SK-N-SH (cell line): ENCODE measurements around the gene GPR68. TPM values are rescaled to one million over a fixed set of nuclear protein-coding genes. Genes with fewer than 3 reads are reported as not detected.

Experiments
- CTCF ChIA-PET: fragments of 300-600, 350-600 bp; formaldehyde crosslinking; extraction: SDS; loops from one replicate; lab custom pipeline; 2021; lab: Yijun Ruan, JAX
- POLR2A ChIA-PET: fragments of 350-600 bp; sonication (Branson Sonifier 250); formaldehyde crosslinking; extraction: SDS; loops from one replicate; lab custom pipeline; 2020; ENCODE audit warnings: antibody characterized with exemption, inconsistent platforms; lab: Yijun Ruan, JAX
- DNase-seq: peaks from one replicate; pipeline ENCODE4 v3.0.0; 2012
- H2AFZ ChIP-seq: fragments of 200-600 bp; sonication (generic); 2 replicates; pipeline ENCODE4 v1.8.1; 2016; ENCODE audit warnings: antibody characterized with exemption, mild to moderate bottlenecking, low read depth
- H3F3A ChIP-seq: fragments of 200-600 bp; sonication (generic); replicated peaks from 2 replicates; pipeline ENCODE3; 2016; ENCODE audit warnings: antibody characterized with exemption, mild to moderate bottlenecking; ENCODE audit not compliant: insufficient read depth
- H3K27ac ChIP-seq, 2 experiments: fragments of 200-500 bp in 1 of 2; fragments of 200-600 bp in 1 of 2; sonication (Bioruptor generic) in 1 of 2; sonication (generic), shearing (Covaris generic) in 1 of 2; 2 replicates each; pipeline versions ENCODE4 v1.5.1 to v1.6.1; 2014 to 2016; ENCODE audit warnings: low read depth in 2 of 2, inconsistent platforms in 1 of 2, low read length in 1 of 2, mild to moderate bottlenecking in 1 of 2, mixed read lengths in 1 of 2
- H3K27me3 ChIP-seq: fragments of 200-600 bp; sonication (generic), shearing (Covaris generic); 2 replicates; pipeline ENCODE4 v1.6.1; 2016; ENCODE audit warnings: mixed run types; ENCODE audit not compliant: insufficient read depth
- H3K36me3 ChIP-seq, 2 experiments: fragments of 200-500 bp in 1 of 2; fragments of 200-600 bp in 1 of 2; sonication (Bioruptor generic) in 1 of 2; sonication (generic) in 1 of 2; replicated peaks in 1 of 2; 2 replicates each; pipeline versions ENCODE3 to v1.5.1; 2014 to 2016; ENCODE audit warnings: low read length in 1 of 2, mild to moderate bottlenecking in 1 of 2; ENCODE audit not compliant: insufficient read depth in 2 of 2, control insufficient read depth in 1 of 2
- H3K4me1 ChIP-seq, 2 experiments: fragments of 200-500 bp in 1 of 2; fragments of 200-600 bp in 1 of 2; sonication (Bioruptor generic) in 1 of 2; sonication (generic), shearing (Covaris generic) in 1 of 2; 2 replicates each; pipeline versions ENCODE4 v1.5.1 to v1.6.1; 2014 to 2016; ENCODE audit warnings: low read depth in 1 of 2, low read length in 1 of 2, mixed run types in 1 of 2; ENCODE audit not compliant: insufficient read depth in 2 of 2, control insufficient read depth in 1 of 2
- H3K4me2 ChIP-seq: fragments of 200-600 bp; sonication (generic), shearing (Covaris generic); 2 replicates; pipeline ENCODE4 v1.6.1; 2017; ENCODE audit warnings: mixed run types
- H3K4me3 ChIP-seq, 2 experiments: fragments of 200-500 bp in 1 of 2; fragments of 200-600 bp in 1 of 2; sonication (Bioruptor generic) in 1 of 2; sonication (generic), shearing (Covaris generic) in 1 of 2; 2 replicates each; pipeline versions ENCODE4 v1.5.1 to v1.8.1; 2014 to 2016; ENCODE audit warnings: low read depth in 2 of 2, inconsistent platforms in 1 of 2, low read length in 1 of 2, mild to moderate bottlenecking in 1 of 2, mixed read lengths in 1 of 2, moderate library complexity in 1 of 2
- H3K79me2 ChIP-seq: fragments of 200-600 bp; sonication (generic); 2 replicates; pipeline ENCODE4 v1.8.1; 2017; ENCODE audit warnings: mild to moderate bottlenecking; ENCODE audit not compliant: insufficient read depth
- H3K9ac ChIP-seq: fragments of 200-600 bp; sonication (generic); 2 replicates; pipeline ENCODE4 v1.6.1; 2017; ENCODE audit warnings: mixed run types
- H3K9me2 ChIP-seq: fragments of 200-600 bp; sonication (generic); 2 replicates; pipeline ENCODE4 v1.6.1; 2017; ENCODE audit warnings: mixed run types
- H3K9me3 ChIP-seq: fragments of 200-600 bp; sonication (generic); 2 replicates; pipeline ENCODE4 v1.6.1; 2017; ENCODE audit warnings: mixed run types, mild to moderate bottlenecking, moderate library complexity
- H4K20me1 ChIP-seq: fragments of 200-600 bp; sonication (generic); 2 replicates; pipeline ENCODE4 v1.6.1; 2017; ENCODE audit warnings: mild to moderate bottlenecking, mixed run types; ENCODE audit not compliant: insufficient read depth
- CHD2 ChIP-seq: fragments of 150-350 bp; IDR thresholded peaks from 2 replicates; pipeline ENCODE4 v1.6.1; 2018; ENCODE audit warnings: low read length; ENCODE audit not compliant: partially characterized antibody
- EP300 ChIP-seq, 2 experiments: IDR thresholded peaks; 2 replicates each; pipeline versions ENCODE4 v1.4.0 to v1.6.1; 2012; ENCODE audit warnings: borderline replicate concordance in 1 of 2, low read depth in 1 of 2, low read length in 1 of 2
- EZH2phosphoT487 ChIP-seq: fragments of 200-600 bp; sonication (generic); IDR thresholded peaks from 2 replicates; pipeline ENCODE4 v1.6.1; 2017; ENCODE audit warnings: low read depth, mixed run types, mild to moderate bottlenecking, antibody characterized with exemption, moderate library complexity, borderline replicate concordance
- GABPA ChIP-seq: IDR thresholded peaks from 2 replicates; pipeline ENCODE4 v1.4.0; 2012; ENCODE audit warnings: low read depth, mild to moderate bottlenecking
- GATA2 ChIP-seq: sonication (generic); formaldehyde crosslinking; IDR thresholded peaks from 2 replicates; pipeline ENCODE4 v1.5.0; 2020; ENCODE audit warnings: mild to moderate bottlenecking, missing genetic modification reagents
- MEF2A ChIP-seq: IDR thresholded peaks from 2 replicates; pipeline ENCODE4 v1.4.0; 2012; ENCODE audit warnings: low read depth, borderline replicate concordance
- NFIC ChIP-seq: IDR thresholded peaks from 2 replicates; pipeline ENCODE4 v1.4.0; 2012; ENCODE audit warnings: borderline replicate concordance
- POLR2AphosphoS5 ChIP-seq: IDR thresholded peaks from 2 replicates; pipeline ENCODE4 v1.6.1; 2012; ENCODE audit warnings: low read depth, low read length
- RAD21 ChIP-seq: IDR thresholded peaks from 2 replicates; pipeline ENCODE4 v1.6.1; 2012; ENCODE audit warnings: mild to moderate bottlenecking, low read length
- RCOR1 ChIP-seq: fragments of 150-350 bp; IDR thresholded peaks from 2 replicates; pipeline ENCODE4 v1.6.1; 2017; ENCODE audit warnings: antibody characterized with exemption, low read length
- TCF12 ChIP-seq: IDR thresholded peaks from 2 replicates; pipeline ENCODE4 v1.4.0; 2012
- WGBS: methylation state at CpG from one replicate; pipeline ENCODE4 v1.1.6; 2017; ENCODE audit warnings: low lambda C conversion rate; 5-methylcytosine and 5-hydroxymethylcytosine counted together
- polyA plus RNA-seq, 3 experiments: library from polyadenylated mRNA; depleted of rRNA; stranded (reverse); fragments of >200 nt; gene quantifications; 2 replicates each; pipeline ENCODE4 v1.2.3, GENCODE V29; 2012
- TF ChIP-seq, protein P1 (sequence below): fragments of 150-350 bp; IDR thresholded peaks from 2 replicates; pipeline ENCODE4 v1.6.1; 2016; ENCODE audit warnings: mild to moderate bottlenecking, low read depth, low read length
- TF ChIP-seq, protein P2 (sequence below): IDR thresholded peaks from 2 replicates; pipeline ENCODE4; 2012

GPR68 gene
- polyA plus RNA-seq, 1 of the 3 experiments (the other 2 are of a cell fraction), result 0.18 TPM

DNA sequence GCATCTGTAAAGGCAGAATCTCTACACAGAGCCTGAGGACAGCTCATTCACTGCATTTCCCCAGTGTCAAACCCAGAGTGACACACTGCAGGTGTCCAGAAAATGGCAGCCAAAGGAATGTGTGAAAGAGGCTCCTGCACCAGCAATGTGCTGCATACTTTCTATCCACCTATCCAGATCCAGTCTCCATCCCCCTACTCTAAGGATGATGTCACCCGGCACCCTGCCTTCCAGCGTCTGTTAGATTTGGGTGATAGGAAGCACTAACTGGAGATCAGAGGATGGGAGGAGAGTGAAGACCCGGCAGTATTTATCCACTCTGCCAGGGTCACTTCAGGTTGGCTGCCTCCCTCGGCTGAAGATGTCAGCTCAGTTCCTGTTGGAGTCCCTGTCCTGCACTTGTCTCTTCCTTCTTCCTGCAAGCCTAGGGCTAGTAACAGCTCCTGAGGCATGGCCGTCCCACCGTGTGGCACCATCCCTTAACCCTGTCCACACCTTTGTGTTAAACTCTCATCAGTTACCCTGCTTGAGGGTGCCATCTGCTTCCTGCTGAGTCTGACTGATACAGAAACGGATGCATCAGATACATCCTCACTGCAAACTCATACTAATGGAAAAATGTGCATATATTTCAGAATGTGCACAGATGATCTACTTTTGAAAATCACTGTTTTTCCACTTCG lies 13.0 kb upstream of the GPR68 start:
- Histone ChIP-seq H3K9me3 (no peaks in the 10 kb centered on the region), H4K20me1 (no peaks in the 10 kb centered on the region), H3K36me3 (no peaks in the 10 kb centered on the region), H3K27me3 (no peaks in the 10 kb centered on the region), H3K9me2 (no peaks in the 10 kb centered on the region), H3K9ac (no peak overlapping the region), H3K79me2 (no peaks in the 10 kb centered on the region), H2AFZ (peak overlapping the region; percentile 2; the same call in 1 of the 2 replicates), H3K4me3 (no peak overlapping the region), H3F3A (no peaks in the 10 kb centered on the region), H3K4me2 (no peak overlapping the region; the same call in 1 of the 2 replicates), H3K27ac (peak overlapping the region in 1 of 2 experiments; percentile 97; a peak in 2 of 4 replicates), H3K4me1 (peaks cover 0 to 55% of the 10 kb centered on the region in 2 experiments; a peak in 2 of 4 replicates)
- WGBS, result 37% methylated on average over 8 of the region's 8 CpGs
- POLR2A ChIA-PET, result interaction anchor here (1.5 to 2.3 kb wide), 2 partner anchors 22 to 27 kb away, joined by 7 to 17 read pairs; no protein-coding TSS in a partner anchor
- CTCF ChIA-PET, result interaction anchor here (0.9 to 3.4 kb wide), 11 partner anchors 8 to 86 kb away, joined by 3 to 17 read pairs (median 3); no protein-coding TSS in a partner anchor
- TF ChIP-seq POLR2AphosphoS5 (no peak), TCF12 (peak; percentile 42; the same call in 1 of the 2 replicates), RAD21 (0 out of 2 replicates have a peak, but pooled peaks have one; percentile 2), CHD2 (peak; percentile 54), GABPA (peak; percentile 29; the same call in 1 of the 2 replicates), EP300 (IDR thresholded peaks at IDR 0.05; ENCODE audit: borderline replicate concordance in 1 of 2, low read depth in 1 of 2, low read length in 1 of 2) (peak in 1 of 2 experiments; percentile 56; a peak in 1 of 4 replicates), EZH2phosphoT487 (no peak), RCOR1 (peak; percentile 94), GATA2 (CRISPR knock-in tag) (peak; percentile 80)
- TF ChIP-seq, protein P1, sequence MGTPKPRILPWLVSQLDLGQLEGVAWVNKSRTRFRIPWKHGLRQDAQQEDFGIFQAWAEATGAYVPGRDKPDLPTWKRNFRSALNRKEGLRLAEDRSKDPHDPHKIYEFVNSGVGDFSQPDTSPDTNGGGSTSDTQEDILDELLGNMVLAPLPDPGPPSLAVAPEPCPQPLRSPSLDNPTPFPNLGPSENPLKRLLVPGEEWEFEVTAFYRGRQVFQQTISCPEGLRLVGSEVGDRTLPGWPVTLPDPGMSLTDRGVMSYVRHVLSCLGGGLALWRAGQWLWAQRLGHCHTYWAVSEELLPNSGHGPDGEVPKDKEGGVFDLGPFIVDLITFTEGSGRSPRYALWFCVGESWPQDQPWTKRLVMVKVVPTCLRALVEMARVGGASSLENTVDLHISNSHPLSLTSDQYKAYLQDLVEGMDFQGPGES, result no peak
- TF ChIP-seq, protein P2, sequence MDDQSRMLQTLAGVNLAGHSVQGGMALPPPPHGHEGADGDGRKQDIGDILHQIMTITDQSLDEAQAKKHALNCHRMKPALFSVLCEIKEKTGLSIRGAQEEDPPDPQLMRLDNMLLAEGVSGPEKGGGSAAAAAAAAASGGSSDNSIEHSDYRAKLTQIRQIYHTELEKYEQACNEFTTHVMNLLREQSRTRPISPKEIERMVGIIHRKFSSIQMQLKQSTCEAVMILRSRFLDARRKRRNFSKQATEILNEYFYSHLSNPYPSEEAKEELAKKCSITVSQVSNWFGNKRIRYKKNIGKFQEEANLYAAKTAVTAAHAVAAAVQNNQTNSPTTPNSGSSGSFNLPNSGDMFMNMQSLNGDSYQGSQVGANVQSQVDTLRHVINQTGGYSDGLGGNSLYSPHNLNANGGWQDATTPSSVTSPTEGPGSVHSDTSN, result peak; percentile 25; the same call in 1 of the 2 replicates
- DNase-seq, result peak; percentile 75

DNA sequence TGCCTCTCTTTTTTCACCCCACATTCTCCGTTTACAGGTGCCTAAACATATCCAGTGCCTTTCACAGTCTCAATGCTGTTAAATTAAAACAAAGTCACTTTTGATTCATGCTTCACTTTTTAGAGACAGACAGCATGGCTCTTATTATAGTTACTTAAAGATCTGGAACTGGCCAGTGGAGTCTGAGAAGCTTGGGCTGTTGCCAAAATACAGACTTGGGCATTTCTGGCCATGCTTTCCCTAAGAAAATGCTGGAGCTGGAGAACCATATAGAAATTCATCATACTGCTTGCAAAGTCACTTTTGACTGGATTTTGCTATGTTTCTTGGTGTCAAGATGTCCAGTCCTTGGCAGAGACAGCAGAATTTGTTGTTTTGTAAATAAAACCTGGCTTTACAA lies 12.2 kb upstream of the GPR68 start:
- no peaks in the 10 kb centered on the region for H3K27me3 ChIP-seq
- no peaks in the 10 kb centered on the region for H3K9me3 ChIP-seq
- no peak overlapping the region; the same call in 1 of the 2 replicates for H3K4me2 ChIP-seq
- no peak for DNase-seq
- no peak overlapping the region for H3K9ac ChIP-seq
- H3K36me3 ChIP-seq, result no peaks in the 10 kb centered on the region
- H3K27ac ChIP-seq, result peak overlapping the region in 1 of 2 experiments; percentile 97; a peak in 2 of 4 replicates
- H3F3A ChIP-seq, result no peaks in the 10 kb centered on the region
- H4K20me1 ChIP-seq, result no peaks in the 10 kb centered on the region
- no peak overlapping the region for H2AFZ ChIP-seq
- 44% methylated on average over 1 of the region's 1 CpG for WGBS
- no peak overlapping the region for H3K4me3 ChIP-seq
- H3K4me1 ChIP-seq, result peaks cover 0 to 62% of the 10 kb centered on the region in 2 experiments; a peak in 2 of 4 replicates
- TF ChIP-seq NFIC (peak; percentile 21; the same call in 1 of the 2 replicates), MEF2A (no peak)
- POLR2A ChIA-PET, result interaction anchor here (2.3 kb wide), 1 partner anchor 28 kb away, joined by 17 read pairs; no protein-coding TSS in a partner anchor
- no peaks in the 10 kb centered on the region for H3K9me2 ChIP-seq
- CTCF ChIA-PET, result interaction anchor here (1.4 to 3.4 kb wide), 7 partner anchors 12 to 354 kb away, joined by 3 to 17 read pairs (median 5); no protein-coding TSS in a partner anchor
- H3K79me2 ChIP-seq, result no peaks in the 10 kb centered on the region
